Astrocyte of the cerebellum (primary cell): ENCODE measurements around the gene DNAJC6.

Source experiments
- DNase-seq: peaks from one replicate; pipeline ENCODE4 v3.0.0-alpha.2; 2011; ENCODE audit warnings: low read depth
- H3K4me3 ChIP-seq: 2 replicates; pipeline ENCODE4 v1.5.1; 2011; ENCODE audit warnings: mild to moderate bottlenecking, low read depth, low read length, moderate library complexity
- in situ Hi-C: cut with HindIII; loops from 2 replicates; pipeline ENCODE4 v1.10.0; 2017; ENCODE audit warnings: low sequenced_read_pairs
- TF ChIP-seq, protein P1 (sequence below): IDR thresholded peaks from 2 replicates; pipeline ENCODE4 v1.5.1; 2012; ENCODE audit warnings: low read length, low read depth, moderate library complexity, mild to moderate bottlenecking; ENCODE audit errors: missing control alignments

The DNAJC6 gene

DNA sequence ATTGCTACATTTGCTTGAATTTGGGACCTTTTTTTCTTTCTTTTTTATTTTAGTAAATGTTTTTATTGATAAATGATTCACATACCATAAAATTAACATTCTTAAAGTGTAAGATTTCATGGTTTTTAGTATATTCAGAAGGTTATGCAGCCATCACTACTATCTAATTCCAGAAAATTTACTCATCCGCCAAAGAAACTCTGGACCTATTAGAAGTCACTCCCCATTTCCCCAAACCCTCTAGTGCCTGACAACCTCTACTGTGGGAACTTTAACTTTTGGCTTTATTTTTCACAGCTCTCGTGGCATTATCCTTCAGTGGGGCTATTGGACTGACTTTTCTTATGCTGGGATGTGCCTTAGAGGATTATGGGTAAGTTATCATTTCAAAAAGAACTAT, 115.7 kb downstream of the DNAJC6 start:
- in situ Hi-C loops: no loop called here
- no peak overlapping the region for H3K4me3 ChIP-seq
- DNase-seq: no peak
- TF ChIP-seq, protein P1, sequence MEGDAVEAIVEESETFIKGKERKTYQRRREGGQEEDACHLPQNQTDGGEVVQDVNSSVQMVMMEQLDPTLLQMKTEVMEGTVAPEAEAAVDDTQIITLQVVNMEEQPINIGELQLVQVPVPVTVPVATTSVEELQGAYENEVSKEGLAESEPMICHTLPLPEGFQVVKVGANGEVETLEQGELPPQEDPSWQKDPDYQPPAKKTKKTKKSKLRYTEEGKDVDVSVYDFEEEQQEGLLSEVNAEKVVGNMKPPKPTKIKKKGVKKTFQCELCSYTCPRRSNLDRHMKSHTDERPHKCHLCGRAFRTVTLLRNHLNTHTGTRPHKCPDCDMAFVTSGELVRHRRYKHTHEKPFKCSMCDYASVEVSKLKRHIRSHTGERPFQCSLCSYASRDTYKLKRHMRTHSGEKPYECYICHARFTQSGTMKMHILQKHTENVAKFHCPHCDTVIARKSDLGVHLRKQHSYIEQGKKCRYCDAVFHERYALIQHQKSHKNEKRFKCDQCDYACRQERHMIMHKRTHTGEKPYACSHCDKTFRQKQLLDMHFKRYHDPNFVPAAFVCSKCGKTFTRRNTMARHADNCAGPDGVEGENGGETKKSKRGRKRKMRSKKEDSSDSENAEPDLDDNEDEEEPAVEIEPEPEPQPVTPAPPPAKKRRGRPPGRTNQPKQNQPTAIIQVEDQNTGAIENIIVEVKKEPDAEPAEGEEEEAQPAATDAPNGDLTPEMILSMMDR: no peak

DNA sequence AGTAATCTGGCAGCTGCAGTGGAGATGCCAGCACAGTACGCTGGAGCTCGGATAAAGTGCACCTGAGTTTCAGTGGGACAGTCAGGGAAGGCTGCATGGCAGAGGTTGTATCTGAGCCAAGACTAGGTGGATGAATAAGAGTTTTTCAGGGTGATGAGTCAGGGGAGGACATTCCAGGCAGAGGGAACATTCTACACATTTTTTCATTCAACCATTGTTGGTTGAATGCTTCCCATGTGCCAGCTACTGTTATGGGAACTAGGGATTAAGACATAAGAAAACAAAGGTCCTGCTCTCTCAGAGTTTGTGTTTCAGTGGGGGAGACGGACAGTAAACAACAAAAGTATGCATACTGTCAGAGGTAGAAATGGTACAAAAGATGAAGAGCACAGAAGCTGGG, 116.4 kb downstream of the DNAJC6 start:
- in situ Hi-C loops: no loop called here
- no peak overlapping the region for H3K4me3 ChIP-seq
- DNase-seq: peak; percentile 58
- TF ChIP-seq, protein P1: no peak

DNA sequence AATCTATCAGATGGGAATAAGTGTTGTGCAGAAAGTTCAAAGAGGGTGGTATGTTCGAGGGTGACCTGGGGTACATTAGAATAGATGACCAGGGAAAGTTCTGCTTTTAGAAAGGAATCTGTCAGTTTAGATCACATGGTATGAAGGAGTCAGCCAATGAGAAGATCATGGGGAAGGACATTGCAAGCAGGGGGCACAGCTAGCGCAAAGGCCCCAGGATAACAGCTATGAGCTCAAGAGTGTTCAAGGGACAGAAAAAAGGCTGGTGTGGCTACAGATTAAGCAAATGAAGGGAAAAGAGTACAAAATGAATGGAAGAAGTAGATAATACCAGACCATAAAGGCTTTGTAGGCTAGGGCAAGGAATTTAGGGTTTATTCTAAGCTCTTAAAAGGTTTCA, 119.7 kb downstream of the DNAJC6 start:
- in situ Hi-C loops: no loop called here
- H3K4me3 ChIP-seq: no peak overlapping the region
- TF ChIP-seq, protein P1: no peak
- DNase-seq: no peak

DNA sequence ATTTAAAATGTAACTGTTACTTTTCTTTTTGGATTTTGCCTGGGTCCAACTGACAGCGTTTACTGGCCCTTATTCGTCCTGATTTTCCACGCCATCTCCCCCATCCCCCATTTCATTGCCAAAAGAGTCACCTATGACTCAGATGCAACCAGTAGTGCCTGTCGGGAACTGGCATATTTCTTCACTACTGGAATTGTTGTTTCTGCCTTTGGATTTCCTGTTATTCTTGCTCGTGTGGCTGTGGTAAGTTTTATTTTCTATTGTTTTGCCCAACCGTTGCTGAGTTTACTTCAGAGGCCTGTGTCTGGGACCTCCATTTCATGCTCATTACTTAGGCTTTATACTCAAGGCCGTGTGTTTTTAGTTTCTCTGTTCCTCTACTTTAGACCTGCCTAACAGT, 120.5 kb downstream of the DNAJC6 start:
- in situ Hi-C loops: no loop called here
- TF ChIP-seq, protein P1: no peak
- no peak overlapping the region for H3K4me3 ChIP-seq
- DNase-seq: peak; percentile 57

DNA sequence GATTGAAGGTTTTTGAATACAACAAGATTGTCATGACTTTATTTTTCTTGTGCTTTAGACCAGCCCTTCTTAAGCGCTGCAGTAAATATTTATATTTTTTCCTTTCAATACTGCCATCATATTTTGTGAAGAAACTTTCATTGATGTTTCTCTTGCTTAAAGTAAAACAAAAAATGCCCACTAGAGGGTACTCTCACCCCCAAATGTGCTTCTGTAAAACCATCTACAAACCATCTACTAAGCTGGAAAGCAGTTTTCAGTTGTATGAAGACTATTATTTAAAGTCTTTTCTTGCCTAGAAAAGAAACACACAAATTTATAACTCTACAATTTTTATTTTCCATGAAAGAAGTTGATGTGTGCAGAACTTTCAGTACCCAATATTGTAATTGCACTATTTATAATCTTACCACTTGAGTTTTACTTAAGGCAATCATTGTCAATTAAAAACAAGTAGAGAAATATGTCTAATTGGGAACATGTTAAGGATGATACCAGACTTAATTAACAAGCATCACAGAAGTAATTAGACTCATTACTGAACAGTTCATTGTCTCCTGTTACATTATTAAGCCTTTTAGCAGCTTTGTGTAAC, 121.9 kb downstream of the DNAJC6 start:
- no peak overlapping the region for H3K4me3 ChIP-seq
- DNase-seq: peak; percentile 55
- TF ChIP-seq, protein P1: peak; percentile 55
- in situ Hi-C loops: no loop called here

DNA sequence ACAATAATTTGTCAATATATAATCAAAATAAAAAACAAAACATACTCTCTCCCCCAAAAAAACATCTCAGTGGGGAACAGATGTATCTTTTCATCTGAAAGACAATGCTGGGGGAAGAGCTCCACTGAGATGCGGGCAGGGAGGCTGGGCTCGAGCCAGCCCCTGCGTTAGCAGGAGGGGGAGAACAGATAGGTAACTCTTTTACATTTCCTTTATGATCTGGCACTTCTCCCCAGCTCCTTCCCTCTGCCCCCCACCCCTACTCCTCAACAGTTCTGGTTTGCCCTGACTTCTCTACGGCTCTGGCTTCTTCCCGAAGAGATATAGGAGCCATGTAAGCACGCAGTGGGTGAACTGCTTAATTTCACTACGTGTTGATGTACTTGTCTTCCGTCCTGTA, 123.6 kb downstream of the DNAJC6 start:
- TF ChIP-seq, protein P1: no peak
- in situ Hi-C loops: no loop called here
- no peak for DNase-seq
- H3K4me3 ChIP-seq: no peak overlapping the region
